C4-2B (cell line): ENCODE measurements around the gene FAM186B.

Experiments
- ZFX ChIP-seq: fragments of 450-650 bp; IDR thresholded peaks from 2 replicates; pipeline ENCODE4 v1.6.1; 2017
- TF ChIP-seq, protein P1 (sequence below): fragments of 450-650 bp; conservative IDR thresholded peaks from 2 replicates; pipeline ENCODE4 v1.5.1; 2017; ENCODE audit warnings: mild to moderate bottlenecking

DNA sequence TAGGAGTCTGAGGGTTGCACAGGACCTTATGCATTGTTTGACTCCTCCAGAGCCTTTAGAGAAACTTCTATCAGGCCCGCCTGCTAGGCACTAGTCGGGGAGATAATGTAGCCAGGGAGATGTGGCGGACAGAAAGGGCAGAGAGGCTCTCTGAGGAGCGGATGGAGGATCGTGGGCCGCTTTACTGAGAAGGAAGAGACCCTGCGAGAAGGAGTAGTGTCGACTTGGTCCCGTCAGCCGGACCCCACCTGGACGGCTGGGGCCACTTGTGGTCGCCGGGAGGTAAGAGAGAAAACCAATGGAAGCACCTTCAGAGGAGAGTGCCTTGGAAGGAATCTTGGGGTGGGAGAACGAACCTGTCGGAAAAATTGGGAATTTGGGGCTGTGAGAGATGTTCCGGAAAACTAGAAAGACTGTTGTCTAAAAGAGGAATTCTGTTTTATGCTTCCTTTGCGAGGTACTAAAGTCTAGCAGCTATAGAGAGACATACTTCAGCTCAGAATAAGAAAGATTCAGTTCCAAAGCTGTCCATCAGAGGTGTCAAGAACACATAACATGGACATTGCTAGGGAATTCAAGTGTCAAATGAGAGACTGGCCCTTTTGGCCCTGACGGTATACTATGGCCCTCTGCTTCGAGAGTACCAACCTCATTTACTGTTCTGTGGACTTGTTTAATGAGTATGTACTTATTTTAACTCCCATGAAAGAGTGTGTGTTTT is 36.8 kb downstream of the FAM186B start:
- TF ChIP-seq, protein P1, sequence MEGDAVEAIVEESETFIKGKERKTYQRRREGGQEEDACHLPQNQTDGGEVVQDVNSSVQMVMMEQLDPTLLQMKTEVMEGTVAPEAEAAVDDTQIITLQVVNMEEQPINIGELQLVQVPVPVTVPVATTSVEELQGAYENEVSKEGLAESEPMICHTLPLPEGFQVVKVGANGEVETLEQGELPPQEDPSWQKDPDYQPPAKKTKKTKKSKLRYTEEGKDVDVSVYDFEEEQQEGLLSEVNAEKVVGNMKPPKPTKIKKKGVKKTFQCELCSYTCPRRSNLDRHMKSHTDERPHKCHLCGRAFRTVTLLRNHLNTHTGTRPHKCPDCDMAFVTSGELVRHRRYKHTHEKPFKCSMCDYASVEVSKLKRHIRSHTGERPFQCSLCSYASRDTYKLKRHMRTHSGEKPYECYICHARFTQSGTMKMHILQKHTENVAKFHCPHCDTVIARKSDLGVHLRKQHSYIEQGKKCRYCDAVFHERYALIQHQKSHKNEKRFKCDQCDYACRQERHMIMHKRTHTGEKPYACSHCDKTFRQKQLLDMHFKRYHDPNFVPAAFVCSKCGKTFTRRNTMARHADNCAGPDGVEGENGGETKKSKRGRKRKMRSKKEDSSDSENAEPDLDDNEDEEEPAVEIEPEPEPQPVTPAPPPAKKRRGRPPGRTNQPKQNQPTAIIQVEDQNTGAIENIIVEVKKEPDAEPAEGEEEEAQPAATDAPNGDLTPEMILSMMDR, result no peak
- TF ChIP-seq ZFX, result no peak
